ENCODE measurements around the gene HLTF.

HLTF gene

DNA sequence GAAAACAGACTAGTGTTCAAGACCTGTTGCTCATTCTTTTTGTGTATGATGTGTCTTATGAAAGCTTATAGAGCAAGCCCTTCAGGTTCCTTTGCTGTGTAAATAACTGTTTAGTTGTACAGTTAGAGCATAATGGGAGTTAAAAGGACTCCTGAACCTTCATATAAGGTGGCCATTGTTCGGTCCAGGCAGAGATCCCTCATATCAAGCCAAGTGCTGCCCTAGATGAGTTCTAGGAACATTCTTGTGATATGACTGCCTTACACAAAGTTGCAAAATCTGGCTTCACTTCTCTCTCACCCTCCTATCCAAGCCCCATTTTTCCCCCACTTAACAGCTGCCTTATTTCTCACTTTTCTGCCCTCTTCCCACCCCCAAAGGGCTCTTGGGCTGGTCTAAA, 68.1 kb downstream of the HLTF start:
- no peak for DNase-seq

DNA sequence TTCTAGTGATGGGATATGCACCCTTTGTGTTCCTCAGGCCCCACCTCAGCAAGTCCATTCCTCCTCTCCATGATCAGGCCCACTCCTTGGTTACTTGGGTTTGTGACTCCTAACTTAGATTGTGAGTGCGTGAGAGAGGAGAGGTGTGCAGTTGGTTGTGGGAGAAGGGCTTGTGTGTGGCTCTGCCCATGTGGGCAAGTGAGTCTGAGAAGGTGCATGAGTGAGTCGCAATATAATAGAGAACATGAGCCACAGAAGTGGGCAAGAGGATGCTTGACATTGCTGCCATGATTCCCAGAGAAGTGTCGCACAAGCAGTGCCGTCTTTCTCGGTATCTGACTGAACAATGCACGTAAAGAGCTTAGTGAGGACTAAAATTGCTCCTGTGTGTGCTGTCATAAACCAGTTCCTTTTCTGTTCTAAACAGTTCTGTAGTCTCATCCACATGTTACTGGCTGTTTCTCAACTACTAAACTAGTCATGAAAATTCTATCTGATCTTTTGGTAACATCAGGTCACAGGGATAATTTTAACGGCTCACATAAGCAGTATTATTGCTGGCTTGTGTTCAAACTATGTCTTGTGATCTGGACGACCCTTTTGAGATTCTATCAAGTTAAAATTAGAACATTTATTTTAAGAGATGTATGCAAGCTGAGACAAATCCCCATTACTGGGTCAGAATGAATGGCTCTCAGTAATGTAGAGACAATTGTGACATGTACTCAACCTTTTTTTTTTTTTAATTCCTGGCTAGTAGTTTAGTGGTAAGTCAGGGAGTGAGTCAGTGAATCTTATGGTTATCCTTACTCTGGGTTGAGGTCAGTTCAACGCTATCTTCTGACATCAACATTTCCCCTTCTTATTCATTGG, 69.4 kb downstream of the HLTF start:
- DNase-seq: no peak

DNA sequence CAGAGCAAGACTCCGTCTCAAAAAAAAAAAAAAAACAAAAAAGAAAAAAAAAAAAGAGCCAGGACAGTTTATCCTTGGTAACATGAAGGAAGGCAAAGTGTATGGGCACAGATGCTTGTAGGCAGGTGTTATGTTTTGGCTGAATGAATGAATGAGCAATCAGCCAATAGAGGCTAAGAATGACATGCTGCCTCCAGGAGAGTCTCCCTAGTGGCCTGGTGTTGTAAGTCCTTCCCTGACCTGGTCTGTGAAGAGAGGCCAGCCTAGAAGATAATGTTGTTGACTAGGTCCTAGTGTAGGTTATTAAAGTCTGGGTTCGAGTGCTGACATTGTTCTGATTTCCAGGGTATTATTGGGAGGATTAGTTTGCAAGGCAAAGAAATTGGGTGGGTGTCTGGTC, 70.1 kb downstream of the HLTF start:
- no peak for DNase-seq

- no peak for DNase-seq
Observed at GRCh38 chr3:149015393-149015792, 70.9 kb downstream of the HLTF start.

DNA sequence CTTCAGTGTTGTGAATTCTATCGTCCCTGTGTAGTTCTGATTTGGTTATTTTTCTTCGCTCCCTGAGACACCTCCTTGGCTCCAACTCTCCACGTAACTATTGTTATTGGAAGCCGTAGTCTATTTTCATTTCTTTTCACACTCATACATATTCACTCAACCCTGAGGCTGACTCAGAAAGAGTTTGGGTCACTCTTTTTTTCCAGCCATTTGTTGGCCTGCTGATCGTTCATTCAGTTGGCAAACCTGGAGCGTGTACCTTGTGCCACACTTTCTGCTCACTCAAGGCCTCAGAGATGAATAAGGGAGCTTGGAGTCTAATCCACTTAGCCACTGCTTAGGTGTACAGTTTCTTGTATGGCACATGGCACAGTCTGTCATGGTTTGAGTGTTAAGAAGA, 72.6 kb downstream of the HLTF start:
- no peak for DNase-seq

GRCh38 chr3:149011676-149012075, 74.7 kb downstream of the HLTF start:
- no peak for DNase-seq

GRCh38 chr3:149010966-149011365, 75.4 kb downstream of the HLTF start:
- DNase-seq: no peak

GRCh38 chr3:149010504-149010951, 75.8 kb downstream of the HLTF start:
- DNase-seq: no peak

GRCh38 chr3:149009732-149010131, 76.6 kb downstream of the HLTF start:
- DNase-seq: no peak

- DNase-seq: no peak
Observed at GRCh38 chr3:149007567-149008257, 78.6 kb downstream of the HLTF start.

- DNase-seq: no peak
Observed at GRCh38 chr3:149005416-149005815, 80.9 kb downstream of the HLTF start.

- DNase-seq: peak in 14 of 56 donors; percentile 6 to 48 (median 19)
Observed at GRCh38 chr3:149004622-149005021, 81.7 kb downstream of the HLTF start.

DNA sequence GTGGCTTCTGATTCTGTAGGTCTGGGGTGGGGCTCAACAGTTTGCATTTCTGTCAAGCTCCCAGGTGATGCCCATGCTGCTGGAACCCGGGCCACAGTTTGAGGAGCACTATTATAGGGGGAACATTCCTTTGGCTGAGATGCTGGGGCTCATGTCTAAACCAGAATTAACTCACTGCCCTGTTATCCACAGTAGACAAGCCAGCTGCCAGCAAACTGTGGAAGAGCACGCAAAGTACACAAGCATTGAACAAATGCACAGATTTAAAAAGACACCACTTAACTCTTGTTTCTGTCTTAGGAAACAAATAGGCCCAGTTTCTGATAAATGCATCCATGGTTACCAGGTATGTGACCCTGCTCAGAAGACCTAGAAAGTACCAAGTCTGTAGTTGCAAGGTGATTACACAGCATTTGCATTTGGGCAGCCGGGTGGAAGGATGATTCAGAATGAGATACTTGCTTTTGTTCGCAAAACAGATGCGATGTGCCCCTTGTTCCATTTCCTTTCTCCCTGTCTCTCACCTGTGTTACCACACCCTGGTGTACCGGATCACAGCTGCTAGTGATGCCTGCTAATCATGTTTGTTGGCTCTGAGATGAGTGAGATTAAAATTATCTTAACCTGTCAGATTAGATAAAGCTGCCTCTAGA, 82.6 kb downstream of the HLTF start:
- no peak for DNase-seq

GRCh38 chr3:149001727-149002126, 84.6 kb downstream of the HLTF start:
- DNase-seq: no peak

DNA sequence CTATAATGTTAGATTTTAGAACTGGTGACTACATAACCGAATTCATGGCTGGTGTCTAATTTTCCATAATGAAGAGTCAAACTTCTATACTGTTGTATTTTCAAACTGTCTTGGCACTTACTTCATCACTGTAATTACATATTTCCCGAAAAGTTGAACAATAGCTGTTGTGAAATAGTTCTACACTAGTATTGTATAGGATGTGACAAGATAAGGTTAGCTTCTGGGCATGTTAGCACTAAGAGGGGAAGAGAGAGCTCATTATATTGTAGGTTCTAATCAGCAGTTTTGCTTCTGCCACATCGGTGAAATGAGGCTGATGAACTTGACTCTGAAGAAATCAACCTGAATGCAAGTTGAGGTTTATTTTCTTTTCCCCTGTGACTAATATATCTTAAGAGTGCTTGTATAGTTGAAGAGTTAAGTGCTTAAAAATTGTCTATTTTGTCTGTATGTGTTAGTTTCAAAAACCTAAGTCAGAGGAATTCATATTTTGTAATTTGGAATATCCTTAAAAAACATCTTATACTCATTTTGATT, 86.1 kb downstream of the HLTF start:
- no peak for DNase-seq

DNA sequence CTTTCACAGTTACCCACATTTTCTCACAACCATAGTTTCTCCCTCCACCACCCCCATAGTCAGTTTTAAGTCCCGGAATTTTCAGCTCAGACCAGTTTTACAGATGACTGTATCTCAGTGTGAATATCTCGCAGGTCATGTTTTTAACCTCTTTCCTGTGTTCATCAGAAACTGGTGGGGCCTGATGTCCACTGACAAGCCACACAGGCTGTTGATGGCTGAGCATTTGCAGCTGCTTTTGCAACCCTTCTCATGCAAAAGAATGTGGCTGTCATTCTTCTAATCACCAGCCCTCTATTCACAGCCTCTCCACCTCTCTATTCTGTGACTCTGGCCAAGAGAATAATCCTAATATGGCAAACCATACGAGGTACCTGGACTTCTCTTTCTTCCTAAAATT, 86.5 kb downstream of the HLTF start:
- no peak for DNase-seq

- no peak for DNase-seq
Observed at GRCh38 chr3:148998715-148999423, 87.5 kb downstream of the HLTF start.

GRCh38 chr3:148998297-148998696, 88.0 kb downstream of the HLTF start:
- DNase-seq: no peak

DNA sequence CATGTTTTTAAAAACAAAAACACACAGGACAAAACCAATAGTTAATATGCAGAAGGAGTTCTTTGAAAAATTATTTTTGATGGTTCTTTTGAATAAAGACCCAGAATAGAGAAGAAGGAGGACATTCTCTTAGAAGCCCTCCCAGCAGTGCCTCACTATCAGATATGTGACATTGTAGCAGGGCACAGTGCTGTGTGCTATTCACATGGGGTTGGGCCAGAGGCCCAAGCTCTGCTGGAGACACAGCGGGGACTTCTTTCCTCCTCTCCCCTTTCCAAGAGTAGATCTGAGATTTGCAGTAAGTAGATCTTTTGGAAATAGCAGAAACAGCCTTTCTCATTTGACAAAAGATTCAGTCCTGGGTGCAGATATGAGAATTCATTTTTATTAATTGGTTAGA, 88.7 kb downstream of the HLTF start:
- DNase-seq: no peak

GRCh38 chr3:148992635-148993255, 93.6 kb downstream of the HLTF start:
- DNase-seq: no peak
